HepG2 (cell line): ENCODE measurements around the gene PTCD1.

ENCODE experiments used
- BRF2 ChIP-seq: sonication (generic); formaldehyde crosslinking; IDR thresholded peaks from 2 replicates; pipeline ENCODE4 v1.8.1; 2022; ENCODE audit warnings: mild to moderate bottlenecking, missing genetic modification reagents
- EED ChIP-seq: sonication (generic); formaldehyde crosslinking; IDR thresholded peaks from 2 replicates; pipeline ENCODE4 v1.5.0; 2020; ENCODE audit warnings: mild to moderate bottlenecking, missing genetic modification reagents
- EP300 ChIP-seq, 3 experiments: sonication (generic) in 1 of 3; formaldehyde crosslinking in 1 of 3; IDR thresholded peaks; 2 replicates each; pipeline versions ENCODE4 v1.5.1 to v1.6.1; 2011 to 2020; ENCODE audit warnings: low read depth in 2 of 3, low read length in 2 of 3, borderline replicate concordance in 1 of 3, improper control_type of control experiment in 1 of 3, mild to moderate bottlenecking in 1 of 3, missing genetic modification reagents in 1 of 3, moderate library complexity in 1 of 3
- FOSL1 ChIP-seq: sonication (generic); formaldehyde crosslinking; IDR thresholded peaks from 2 replicates; pipeline ENCODE4 v1.9.0; 2021; ENCODE audit warnings: missing genetic modification reagents, borderline replicate concordance
- POLR2G ChIP-seq: fragments of 200-400 bp; formaldehyde crosslinking; IDR thresholded peaks from 2 replicates; pipeline ENCODE4 v1.6.1; 2018; ENCODE audit warnings: mild to moderate bottlenecking, low read depth, low read length, moderate library complexity
- RFX5 ChIP-seq: IDR thresholded peaks from 2 replicates; pipeline ENCODE4 v1.6.1; 2011; ENCODE audit warnings: low read depth, low read length, improper control_type of control experiment
- TFAP4 ChIP-seq: sonication (generic); IDR thresholded peaks from 2 replicates; pipeline ENCODE4 v1.6.1; 2016; ENCODE audit warnings: low read depth, borderline replicate concordance
- TF ChIP-seq, protein P1 (sequence below): sonication (generic); formaldehyde crosslinking; IDR thresholded peaks from 2 replicates; pipeline ENCODE4 v1.4.0; 2020; ENCODE audit warnings: missing genetic modification reagents
- TF ChIP-seq, protein P2 (sequence below): sonication (generic); formaldehyde crosslinking; IDR thresholded peaks from 2 replicates; pipeline ENCODE4 v1.4.0; 2020; ENCODE audit warnings: missing genetic modification reagents, borderline replicate concordance

- TF ChIP-seq BRF2 (CRISPR knock-in tag) (no peak), TFAP4 (no peak), FOSL1 (CRISPR knock-in tag) (no peak), EED (no peak), RFX5 (no peak), POLR2G (no peak), EP300 (IDR thresholded peaks at IDR 0.05; ENCODE audit: low read depth in 2 of 2, low read length in 2 of 2) (no peak), EP300 (CRISPR knock-in tag; IDR thresholded peaks at IDR 0.05; ENCODE audit: borderline replicate concordance) (no peak)
- TF ChIP-seq, protein P1, sequence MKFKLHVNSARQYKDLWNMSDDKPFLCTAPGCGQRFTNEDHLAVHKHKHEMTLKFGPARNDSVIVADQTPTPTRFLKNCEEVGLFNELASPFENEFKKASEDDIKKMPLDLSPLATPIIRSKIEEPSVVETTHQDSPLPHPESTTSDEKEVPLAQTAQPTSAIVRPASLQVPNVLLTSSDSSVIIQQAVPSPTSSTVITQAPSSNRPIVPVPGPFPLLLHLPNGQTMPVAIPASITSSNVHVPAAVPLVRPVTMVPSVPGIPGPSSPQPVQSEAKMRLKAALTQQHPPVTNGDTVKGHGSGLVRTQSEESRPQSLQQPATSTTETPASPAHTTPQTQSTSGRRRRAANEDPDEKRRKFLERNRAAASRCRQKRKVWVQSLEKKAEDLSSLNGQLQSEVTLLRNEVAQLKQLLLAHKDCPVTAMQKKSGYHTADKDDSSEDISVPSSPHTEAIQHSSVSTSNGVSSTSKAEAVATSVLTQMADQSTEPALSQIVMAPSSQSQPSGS (CRISPR knock-in tag) = no peak
- TF ChIP-seq, protein P2, sequence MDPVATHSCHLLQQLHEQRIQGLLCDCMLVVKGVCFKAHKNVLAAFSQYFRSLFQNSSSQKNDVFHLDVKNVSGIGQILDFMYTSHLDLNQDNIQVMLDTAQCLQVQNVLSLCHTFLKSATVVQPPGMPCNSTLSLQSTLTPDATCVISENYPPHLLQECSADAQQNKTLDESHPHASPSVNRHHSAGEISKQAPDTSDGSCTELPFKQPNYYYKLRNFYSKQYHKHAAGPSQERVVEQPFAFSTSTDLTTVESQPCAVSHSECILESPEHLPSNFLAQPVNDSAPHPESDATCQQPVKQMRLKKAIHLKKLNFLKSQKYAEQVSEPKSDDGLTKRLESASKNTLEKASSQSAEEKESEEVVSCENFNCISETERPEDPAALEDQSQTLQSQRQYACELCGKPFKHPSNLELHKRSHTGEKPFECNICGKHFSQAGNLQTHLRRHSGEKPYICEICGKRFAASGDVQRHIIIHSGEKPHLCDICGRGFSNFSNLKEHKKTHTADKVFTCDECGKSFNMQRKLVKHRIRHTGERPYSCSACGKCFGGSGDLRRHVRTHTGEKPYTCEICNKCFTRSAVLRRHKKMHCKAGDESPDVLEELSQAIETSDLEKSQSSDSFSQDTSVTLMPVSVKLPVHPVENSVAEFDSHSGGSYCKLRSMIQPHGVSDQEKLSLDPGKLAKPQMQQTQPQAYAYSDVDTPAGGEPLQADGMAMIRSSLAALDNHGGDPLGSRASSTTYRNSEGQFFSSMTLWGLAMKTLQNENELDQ = no peak
Observed at GRCh38 chr7:99447943-99448342, 9.3 kb upstream of the PTCD1 start.
